Measurements from ENCODE around the gene PLAGL2.
A peak's percentile ranks its signal among the peaks of the same experiment; 100 is the strongest.
"Not testable (repeated sequence)": the region's sequence is repeated elsewhere in the genome, so short reads cannot be mapped to it uniquely, and the experiment has no call there.

Gene PLAGL2

DNA sequence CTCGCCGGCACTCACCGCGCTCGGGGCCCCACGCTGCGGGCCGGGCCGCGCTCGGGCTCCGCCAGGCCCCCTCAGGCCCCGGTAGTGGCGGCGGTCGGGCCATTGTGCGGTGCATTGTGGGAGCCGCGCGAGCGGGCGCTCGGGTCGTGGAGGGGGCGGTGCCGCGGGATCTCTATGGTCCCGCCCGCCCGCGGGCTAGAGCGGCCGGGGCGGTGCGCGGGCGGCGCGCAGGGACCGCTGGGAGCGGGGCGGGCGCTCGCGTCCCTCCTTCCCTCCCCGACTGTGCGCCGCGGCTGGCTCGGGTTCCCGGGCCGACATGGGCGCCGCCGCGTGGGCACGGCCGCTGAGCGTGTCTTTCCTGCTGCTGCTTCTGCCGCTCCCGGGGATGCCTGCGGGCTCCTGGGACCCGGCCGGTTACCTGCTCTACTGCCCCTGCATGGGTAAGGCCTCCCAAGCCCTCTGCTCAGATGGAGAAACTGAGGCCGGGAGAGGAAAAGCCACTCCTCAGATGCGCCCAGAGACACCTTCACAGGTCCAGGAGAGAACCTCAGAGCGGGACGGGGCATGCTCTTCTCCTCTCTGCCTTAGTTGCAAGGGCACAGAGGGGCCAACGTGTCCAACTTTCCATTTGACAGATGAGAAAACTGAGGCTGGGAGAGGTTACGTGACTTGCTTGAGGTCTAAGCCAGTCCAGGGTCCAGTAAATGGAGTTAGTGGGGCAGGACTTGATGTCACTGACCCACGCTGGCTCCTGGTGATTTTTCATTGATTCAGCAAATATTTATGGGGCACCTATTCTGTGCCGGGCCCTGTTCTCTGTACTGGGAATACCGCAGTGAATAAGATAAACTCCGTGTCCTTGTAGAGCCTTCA lies at the start of gene PLAGL2, which contains the start of gene POFUT1:
PLAGL2 (minus strand) TSS at position 118 of the 873 bp plus-strand sequence. CDS start 5,565 bp downstream, outside the sequence.
POFUT1 (plus strand) TSS at position 255 of the 873 bp plus-strand sequence; CDS start at position 317, 62 bp downstream.
- DNase-seq (ENCODE audit: low read depth), result peak; percentile 83

DNA sequence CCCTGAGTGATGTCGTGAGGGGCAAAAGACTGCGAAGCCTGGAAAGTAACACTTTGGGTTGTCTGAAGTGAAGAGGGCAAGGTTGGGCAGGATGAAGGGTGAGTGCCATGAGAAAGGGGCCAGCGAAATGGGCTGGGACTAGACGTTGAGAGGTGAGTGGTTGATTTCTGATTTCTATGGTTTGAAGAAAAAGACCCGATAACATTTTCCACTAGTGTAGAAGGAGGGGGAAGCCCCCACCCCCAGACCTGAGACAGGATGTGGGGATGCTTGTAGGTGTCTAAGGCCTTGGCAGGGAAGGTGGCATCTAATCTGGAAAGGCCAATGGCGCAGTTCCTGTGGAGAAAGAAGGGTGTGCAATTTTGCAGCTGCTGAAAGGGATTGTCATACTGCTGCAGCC lies 44.6 kb upstream of the PLAGL2 start:
- no peak for DNase-seq (ENCODE audit: low read depth)

- DNase-seq (ENCODE audit: low read depth), result no peak
Observed at GRCh38 chr20:32251470-32251869, 43.9 kb upstream of the PLAGL2 start.

- no peak for DNase-seq (ENCODE audit: low read depth)
Observed at GRCh38 chr20:32249030-32249738, 41.6 kb upstream of the PLAGL2 start.

DNA sequence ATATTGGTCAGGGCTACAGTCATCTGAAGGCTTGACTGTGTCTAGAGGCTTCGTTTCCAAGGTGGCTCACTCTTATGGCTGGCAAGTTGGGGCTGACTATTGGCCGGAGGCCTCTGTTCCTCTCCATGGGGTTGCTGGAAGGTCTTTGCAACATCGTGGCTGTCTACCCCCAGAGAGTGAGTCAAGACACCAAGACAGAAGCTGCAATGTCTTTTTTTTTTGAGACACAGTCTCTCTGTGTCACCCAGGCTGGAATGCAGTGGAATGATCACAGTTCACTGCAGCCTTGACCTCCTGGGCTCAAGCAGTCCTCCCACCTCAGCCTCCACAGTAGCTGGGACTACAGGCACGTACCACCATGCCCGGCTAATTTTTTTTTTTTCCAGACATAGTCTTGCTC lies 40.5 kb upstream of the PLAGL2 start:
- DNase-seq (ENCODE audit: low read depth), result no peak

DNA sequence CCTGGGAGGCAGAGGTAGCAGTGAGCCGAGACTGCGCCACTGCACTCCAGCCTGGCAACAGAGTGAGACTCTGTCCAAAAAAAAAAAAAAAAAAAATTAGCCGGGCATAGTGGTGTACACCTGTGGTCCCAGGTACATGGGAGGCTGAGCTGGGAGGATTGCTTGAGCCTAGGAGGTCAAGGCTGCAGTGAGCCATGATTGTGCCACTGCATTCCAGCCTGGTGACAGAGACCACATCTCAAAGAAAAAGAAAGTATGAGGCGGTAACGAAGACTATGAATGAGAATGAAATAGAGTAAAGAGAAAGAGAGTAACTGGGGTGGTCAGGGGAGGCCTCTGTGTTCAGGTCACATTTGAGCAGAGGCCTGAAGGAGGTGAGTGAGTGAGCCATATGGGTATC lies 38.7 kb upstream of the PLAGL2 start:
- DNase-seq (ENCODE audit: low read depth), result not testable (repeated sequence)

- DNase-seq (ENCODE audit: low read depth), result no peak
Observed at GRCh38 chr20:32244959-32245358, 37.4 kb upstream of the PLAGL2 start.

DNA sequence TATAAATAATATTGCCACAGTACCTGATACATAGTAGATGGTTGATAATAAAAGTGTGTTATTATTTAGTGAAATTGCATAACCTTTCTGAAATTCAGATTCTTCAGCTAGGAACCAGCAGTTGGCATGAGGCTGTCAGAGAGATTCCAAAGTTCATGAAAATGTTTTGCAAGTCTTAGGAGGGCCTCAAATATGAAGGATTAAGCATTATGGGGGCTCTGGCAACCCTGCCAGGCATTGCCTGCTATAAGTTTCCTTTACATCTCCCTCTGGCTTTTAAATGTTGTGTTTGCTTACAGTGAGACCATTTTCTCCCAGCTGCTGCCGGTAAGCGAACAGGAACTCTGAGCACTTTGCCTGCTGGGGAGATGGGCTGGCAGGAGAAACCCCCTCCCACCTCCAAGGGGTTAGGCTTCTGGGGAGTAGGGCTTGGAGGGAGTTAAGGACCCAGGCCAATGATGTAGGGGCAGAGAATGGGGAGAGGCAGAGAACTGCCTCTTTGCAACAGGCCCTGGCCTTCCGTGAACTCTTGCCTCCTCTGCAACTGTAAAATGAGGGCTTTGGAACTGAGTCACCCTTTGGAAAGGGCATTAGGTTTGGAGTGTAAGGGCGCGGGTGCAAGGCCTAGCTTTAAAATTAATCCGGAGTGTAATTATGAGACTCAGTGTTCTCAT lies 36.7 kb upstream of the PLAGL2 start:
- DNase-seq (ENCODE audit: low read depth), result no peak

GRCh38 chr20:32241807-32242206 lies 34.3 kb upstream of the PLAGL2 start:
- DNase-seq (ENCODE audit: low read depth), result no peak

- no peak for DNase-seq (ENCODE audit: low read depth)
Observed at GRCh38 chr20:32240205-32240604, 32.7 kb upstream of the PLAGL2 start.

DNA sequence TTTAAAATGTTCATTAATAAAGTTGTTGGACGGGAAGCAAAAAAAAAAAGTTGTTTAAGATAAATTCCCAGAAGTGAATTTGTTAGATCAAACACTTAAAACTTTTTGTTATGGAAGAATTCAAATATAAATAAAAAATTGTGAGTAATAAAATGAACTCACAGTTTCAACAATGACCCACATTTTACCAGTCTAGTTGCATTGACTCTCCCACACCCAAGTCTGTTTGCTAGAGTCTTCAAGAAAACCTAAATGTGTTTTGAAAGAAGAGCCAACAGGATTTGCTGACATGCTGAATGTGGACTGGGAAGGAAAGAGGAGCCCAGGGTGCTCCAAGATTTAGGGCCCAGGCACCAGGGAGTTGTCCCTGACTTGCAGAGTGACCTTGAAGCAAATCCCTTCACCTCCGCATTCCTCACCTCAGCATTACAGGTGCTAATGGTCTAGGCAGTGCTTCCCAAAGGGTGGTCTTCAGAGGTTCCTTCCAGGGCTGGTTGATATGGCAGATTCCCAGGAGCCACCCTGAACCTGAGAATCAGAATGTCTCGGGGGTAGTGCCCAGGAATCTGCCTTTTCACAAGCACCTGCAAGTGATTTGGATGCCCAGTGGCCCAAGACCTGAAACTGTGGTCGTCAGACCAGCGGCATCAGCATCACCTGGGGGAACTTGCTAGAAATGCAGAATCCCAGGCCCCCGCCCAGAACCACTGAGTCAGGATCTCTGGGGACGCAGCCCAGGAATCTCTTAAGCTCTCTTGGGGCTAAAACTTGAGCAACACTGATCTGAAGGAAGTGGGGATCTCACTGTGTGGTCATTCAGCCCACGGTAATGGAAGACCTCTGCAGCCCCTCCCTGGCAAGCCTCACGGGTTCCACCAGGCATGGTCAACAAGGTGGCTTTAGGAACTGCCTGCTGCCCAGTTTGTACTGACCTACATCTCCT lies 31.2 kb upstream of the PLAGL2 start:
- DNase-seq (ENCODE audit: low read depth), result no peak

DNA sequence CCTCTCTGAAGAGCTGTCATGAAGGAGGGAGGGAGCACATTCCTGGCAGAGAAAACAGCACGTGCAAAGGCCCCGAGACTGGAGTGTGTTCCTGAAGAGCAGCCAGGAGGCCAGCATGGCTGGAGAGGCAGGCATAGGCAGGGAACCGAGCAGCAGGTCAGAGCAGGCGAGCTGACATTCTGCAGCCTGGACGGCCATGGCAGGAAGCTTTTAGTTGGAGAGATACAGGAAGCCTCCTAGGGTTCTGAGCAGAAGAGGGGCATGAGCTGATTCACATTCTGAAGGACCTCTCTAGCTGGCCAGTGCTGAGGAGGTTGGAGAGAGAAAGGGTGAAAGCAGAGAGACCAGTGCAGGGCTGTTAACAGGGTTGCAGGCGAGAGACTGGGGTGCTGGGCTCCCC lies 29.9 kb upstream of the PLAGL2 start:
- DNase-seq (ENCODE audit: low read depth), result no peak

DNA sequence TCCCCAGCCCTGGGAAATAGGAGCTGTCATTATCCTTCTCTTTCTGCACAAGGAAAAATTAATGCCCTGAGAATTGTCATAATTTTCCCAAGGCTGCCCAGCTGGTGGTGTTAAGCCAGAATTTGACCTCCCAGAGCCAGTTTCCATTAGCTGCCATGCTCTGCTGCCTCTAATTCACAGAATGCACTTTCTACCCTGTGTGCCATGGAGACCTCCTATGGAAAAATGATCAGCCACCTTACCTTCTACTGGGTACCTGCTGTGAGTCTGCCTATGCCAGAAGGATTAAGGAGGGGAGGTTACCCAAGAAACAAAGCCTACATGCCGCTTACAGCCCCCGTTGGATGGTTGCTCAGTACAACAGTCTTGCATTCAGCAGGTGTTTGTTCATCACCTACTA lies 29.3 kb upstream of the PLAGL2 start:
- DNase-seq (ENCODE audit: low read depth), result no peak

DNA sequence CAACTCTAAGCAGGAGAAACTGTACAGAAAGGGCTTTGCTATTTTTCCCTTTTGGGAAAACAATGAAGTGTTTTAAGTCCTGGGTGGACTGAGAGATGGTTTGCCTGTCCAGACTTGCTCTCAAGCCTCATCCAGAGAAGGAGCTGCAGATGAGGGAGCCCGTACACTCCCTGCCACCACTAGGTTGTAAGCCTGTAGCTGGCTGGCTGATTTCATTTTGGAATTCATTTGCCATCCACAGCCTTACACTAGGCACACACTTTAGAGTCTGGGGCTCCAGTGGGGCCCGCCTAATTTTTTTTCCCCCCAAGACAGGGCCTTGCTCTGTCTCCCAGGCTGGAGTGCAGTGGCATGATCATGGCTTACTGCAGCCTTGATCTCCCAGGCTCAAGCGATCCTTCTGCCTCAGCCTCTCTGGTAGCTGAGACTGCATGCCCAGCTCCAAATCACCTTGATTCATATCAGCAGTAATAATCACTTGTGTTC lies 28.5 kb upstream of the PLAGL2 start:
- DNase-seq (ENCODE audit: low read depth), result no peak

DNA sequence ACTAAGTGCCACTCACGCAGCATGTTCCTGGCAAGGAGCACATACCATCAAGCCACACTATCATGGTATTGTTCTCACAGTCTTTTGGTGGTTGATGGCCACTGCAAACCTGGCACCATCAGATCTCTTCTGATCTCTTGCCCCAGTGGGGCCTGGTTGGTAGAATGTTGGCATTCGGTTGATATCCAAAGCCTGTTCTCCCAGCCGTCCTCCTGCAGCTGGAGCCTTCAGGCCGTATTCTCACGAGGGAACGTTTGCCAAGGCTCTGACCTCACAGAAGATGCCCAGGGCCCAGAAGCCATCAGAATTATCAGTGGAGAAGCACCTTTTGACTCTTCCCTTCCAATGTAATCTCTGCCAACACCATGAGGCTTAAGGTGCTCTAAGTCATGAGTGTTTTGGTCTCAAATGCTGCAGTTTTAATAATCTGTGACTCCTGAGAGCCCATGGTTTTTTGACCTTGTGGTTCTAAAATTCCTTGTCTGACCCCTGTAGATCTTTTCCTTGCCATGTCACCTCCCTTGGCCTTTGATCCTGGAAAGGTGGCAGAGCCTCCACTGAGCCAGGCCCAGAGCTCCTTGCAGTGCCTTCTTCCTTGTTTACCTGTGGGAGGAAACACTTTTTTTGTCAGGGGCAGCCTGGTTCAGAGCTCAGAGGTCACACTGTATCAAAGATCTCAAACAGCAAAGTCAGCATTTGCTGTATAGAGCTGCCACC lies 27.9 kb upstream of the PLAGL2 start:
- DNase-seq (ENCODE audit: low read depth), result no peak

DNA sequence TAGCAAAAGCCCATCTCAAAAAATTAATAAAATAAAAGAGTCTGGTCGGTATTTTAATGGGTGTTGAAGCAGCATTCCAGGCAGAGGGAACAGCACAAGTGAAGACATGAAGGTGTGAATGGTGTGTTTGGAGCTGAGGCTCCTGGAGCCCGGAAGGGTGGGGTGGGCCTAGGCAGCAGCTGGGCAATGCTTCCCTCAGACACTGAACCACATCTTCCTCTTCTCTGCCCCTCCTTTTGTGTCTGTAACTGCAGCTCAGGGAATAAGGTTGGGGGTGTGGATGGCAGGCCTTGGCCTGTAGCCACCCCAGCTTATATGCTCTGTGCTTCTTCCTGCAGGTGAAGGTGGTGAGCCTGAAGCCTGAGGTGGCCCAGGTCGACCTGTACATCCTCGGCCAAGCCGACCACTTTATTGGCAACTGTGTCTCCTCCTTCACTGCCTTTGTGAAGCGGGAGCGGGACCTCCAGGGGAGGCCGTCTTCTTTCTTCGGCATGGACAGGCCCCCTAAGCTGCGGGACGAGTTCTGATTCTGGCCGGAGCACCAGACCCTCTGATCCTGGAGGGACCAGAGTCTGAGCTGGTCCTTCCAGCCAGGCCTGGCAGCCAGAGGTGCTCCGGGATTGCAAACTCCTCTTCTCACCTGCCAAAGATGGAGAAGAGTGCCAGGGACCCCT lies 26.7 kb upstream of the PLAGL2 start:
- no peak for DNase-seq (ENCODE audit: low read depth)

DNA sequence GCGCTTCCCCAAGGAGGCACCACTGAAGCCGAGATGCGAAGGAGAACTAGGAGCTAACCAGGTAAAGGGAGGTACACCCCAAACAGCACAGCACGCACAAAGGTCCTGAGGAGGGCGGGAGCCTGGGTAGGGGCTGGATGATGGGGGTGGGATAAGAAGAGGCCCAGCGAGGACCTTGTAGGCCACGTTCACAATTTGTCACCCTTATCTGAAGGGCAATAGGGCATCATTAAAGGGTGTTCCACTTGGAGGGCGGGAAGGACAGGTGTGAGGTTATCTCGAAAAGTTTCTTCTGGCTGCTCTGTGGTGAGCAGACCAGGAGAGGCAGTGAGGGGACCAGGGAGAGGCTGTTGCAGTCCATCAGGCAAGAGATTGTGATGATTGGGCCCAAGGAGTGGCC lies 25.7 kb upstream of the PLAGL2 start:
- DNase-seq (ENCODE audit: low read depth), result no peak

- DNase-seq (ENCODE audit: low read depth), result no peak
Observed at GRCh38 chr20:32232326-32232886, 24.9 kb upstream of the PLAGL2 start.

GRCh38 chr20:32231847-32232246 lies 24.3 kb upstream of the PLAGL2 start:
- no peak for DNase-seq (ENCODE audit: low read depth)

GRCh38 chr20:32231245-32231644 lies 23.7 kb upstream of the PLAGL2 start:
- no peak for DNase-seq (ENCODE audit: low read depth)

Data from activated T-helper 1 cell treated with Interleukin-2 at 50 U/mL for 16 hours (primary cell).